Measurements from ENCODE around the gene VIT. TPM values are rescaled to one million over a fixed set of nuclear protein-coding genes. Genes with fewer than 3 reads are reported as not detected.

The VIT gene
- total and polyA plus RNA-seq, 2 experiments from 2014 or later, result not detected

DNA sequence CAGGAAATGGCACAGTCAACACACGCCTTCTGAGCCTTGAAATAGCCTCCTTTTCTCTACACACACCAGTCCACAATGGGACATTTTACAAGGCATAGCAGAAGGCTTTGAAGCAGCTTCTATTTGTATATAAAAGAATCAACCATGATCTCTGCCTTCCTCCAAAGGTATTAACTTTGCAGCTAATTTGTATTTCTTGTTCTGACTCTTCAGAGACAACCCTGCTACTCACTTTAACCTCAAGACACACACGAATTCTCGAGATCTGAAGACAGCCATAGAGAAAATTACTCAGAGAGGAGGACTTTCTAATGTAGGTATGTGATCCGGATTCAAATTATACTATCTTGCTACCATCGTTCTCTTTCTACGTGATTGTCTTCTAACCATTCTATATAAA is 104.6 kb downstream of the VIT start:
- no peak overlapping the region for H3K4me3 ChIP-seq
- DNase-seq (ENCODE audit: low spot score) (no peak), ATAC-seq (no peak)
- H4K20me1 ChIP-seq (replicated peaks; ENCODE audit: insufficient read depth), result no peaks in the 10 kb centered on the region
- Mint-ChIP-seq H3K27ac (no peak overlapping the region), H3K9me3 (no peaks in the 10 kb centered on the region), H3K4me1 (peaks cover 13% of the 10 kb centered on the region), H3K27me3 (ENCODE audit: insufficient read depth, low read depth, poor library complexity) (peaks cover 11% of the 10 kb centered on the region), H3K36me3 (ENCODE audit: low read depth) (no peaks in the 10 kb centered on the region), H3K4me3 (no peak overlapping the region)
- no peaks in the 10 kb centered on the region for H3K27me3 ChIP-seq (ENCODE audit: insufficient read depth)
- H2AFZ ChIP-seq, result no peak overlapping the region
- no peaks in the 10 kb centered on the region for H3K79me2 ChIP-seq (replicated peaks; ENCODE audit: insufficient read depth)
- no peaks in the 10 kb centered on the region for H3F3A ChIP-seq (replicated peaks; ENCODE audit: low read depth)
- H3K4me1 ChIP-seq (ENCODE audit: insufficient read depth), result peaks cover 11% of the 10 kb centered on the region; the same call in 1 of the 2 replicates
- TF ChIP-seq, protein P1, sequence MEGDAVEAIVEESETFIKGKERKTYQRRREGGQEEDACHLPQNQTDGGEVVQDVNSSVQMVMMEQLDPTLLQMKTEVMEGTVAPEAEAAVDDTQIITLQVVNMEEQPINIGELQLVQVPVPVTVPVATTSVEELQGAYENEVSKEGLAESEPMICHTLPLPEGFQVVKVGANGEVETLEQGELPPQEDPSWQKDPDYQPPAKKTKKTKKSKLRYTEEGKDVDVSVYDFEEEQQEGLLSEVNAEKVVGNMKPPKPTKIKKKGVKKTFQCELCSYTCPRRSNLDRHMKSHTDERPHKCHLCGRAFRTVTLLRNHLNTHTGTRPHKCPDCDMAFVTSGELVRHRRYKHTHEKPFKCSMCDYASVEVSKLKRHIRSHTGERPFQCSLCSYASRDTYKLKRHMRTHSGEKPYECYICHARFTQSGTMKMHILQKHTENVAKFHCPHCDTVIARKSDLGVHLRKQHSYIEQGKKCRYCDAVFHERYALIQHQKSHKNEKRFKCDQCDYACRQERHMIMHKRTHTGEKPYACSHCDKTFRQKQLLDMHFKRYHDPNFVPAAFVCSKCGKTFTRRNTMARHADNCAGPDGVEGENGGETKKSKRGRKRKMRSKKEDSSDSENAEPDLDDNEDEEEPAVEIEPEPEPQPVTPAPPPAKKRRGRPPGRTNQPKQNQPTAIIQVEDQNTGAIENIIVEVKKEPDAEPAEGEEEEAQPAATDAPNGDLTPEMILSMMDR (conservative IDR thresholded peaks at IDR 0.05; ENCODE audit: low read depth in 2 of 2), result no peak
- no peak for TF ChIP-seq EZH2 (IDR thresholded peaks at IDR 0.05; ENCODE audit: low read depth, unreplicated experiment)
- TF ChIP-seq ZNF331 (CRISPR knock-in tag; IDR thresholded peaks at IDR 0.05; ENCODE audit: low read depth), result no peak
- no peak for TF ChIP-seq ETS1 (IDR thresholded peaks at IDR 0.05)
- TF ChIP-seq, protein P2, sequence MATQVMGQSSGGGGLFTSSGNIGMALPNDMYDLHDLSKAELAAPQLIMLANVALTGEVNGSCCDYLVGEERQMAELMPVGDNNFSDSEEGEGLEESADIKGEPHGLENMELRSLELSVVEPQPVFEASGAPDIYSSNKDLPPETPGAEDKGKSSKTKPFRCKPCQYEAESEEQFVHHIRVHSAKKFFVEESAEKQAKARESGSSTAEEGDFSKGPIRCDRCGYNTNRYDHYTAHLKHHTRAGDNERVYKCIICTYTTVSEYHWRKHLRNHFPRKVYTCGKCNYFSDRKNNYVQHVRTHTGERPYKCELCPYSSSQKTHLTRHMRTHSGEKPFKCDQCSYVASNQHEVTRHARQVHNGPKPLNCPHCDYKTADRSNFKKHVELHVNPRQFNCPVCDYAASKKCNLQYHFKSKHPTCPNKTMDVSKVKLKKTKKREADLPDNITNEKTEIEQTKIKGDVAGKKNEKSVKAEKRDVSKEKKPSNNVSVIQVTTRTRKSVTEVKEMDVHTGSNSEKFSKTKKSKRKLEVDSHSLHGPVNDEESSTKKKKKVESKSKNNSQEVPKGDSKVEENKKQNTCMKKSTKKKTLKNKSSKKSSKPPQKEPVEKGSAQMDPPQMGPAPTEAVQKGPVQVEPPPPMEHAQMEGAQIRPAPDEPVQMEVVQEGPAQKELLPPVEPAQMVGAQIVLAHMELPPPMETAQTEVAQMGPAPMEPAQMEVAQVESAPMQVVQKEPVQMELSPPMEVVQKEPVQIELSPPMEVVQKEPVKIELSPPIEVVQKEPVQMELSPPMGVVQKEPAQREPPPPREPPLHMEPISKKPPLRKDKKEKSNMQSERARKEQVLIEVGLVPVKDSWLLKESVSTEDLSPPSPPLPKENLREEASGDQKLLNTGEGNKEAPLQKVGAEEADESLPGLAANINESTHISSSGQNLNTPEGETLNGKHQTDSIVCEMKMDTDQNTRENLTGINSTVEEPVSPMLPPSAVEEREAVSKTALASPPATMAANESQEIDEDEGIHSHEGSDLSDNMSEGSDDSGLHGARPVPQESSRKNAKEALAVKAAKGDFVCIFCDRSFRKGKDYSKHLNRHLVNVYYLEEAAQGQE (IDR thresholded peaks at IDR 0.05; ENCODE audit: unreplicated experiment), result no peak
- no peak for TF ChIP-seq JUNB (IDR thresholded peaks at IDR 0.05; ENCODE audit: unreplicated experiment)
- TF ChIP-seq ZNF114 (CRISPR knock-in tag; IDR thresholded peaks at IDR 0.05), result no peak
- TF ChIP-seq STAT1 (IDR thresholded peaks at IDR 0.05; ENCODE audit: unreplicated experiment), result no peak
- no peak for TF ChIP-seq NANOG (IDR thresholded peaks at IDR 0.05; ENCODE audit: borderline replicate concordance)
- TF ChIP-seq POLR2AphosphoS5 (IDR thresholded peaks at IDR 0.05; ENCODE audit: low read depth), result no peak
- TF ChIP-seq CREB1 (CRISPR knock-in tag; IDR thresholded peaks at IDR 0.05; ENCODE audit: low read depth), result no peak
- no peaks in the 10 kb centered on the region for H3K9me2 ChIP-seq (ENCODE audit: insufficient read depth)
- no peak overlapping the region for H3K27ac ChIP-seq (ENCODE audit: low read depth)
- no peaks in the 10 kb centered on the region for H3K36me3 ChIP-seq (ENCODE audit: insufficient read depth)
- no peak overlapping the region for H3K4me2 ChIP-seq

Data from GM23338 (cell line).